Epidermal melanocyte (primary cell): Measurements from ENCODE around the gene FOXC1.

ENCODE experiments used
- DNase-seq: peaks from one replicate; pipeline ENCODE4 v3.0.0; 2011; ENCODE audit warnings: low spot score; ENCODE audit not compliant: insufficient read length

The FOXC1 gene

GRCh38 chr6:1640476-1640875, 30.8 kb downstream of the FOXC1 start:
- DNase-seq: no peak

GRCh38 chr6:1641343-1641885, 31.7 kb downstream of the FOXC1 start:
- no peak for DNase-seq

GRCh38 chr6:1643111-1643510, 33.4 kb downstream of the FOXC1 start:
- no peak for DNase-seq

GRCh38 chr6:1643830-1644445, 34.2 kb downstream of the FOXC1 start:
- no peak for DNase-seq

- DNase-seq: no peak
Observed at GRCh38 chr6:1644516-1645060, 34.9 kb downstream of the FOXC1 start.

- DNase-seq: no peak
Observed at GRCh38 chr6:1645466-1646185, 35.9 kb downstream of the FOXC1 start.

- no peak for DNase-seq
Observed at GRCh38 chr6:1651362-1651761, 41.6 kb downstream of the FOXC1 start.

- DNase-seq: no peak
Observed at GRCh38 chr6:1652842-1653241, 43.1 kb downstream of the FOXC1 start.

GRCh38 chr6:1654054-1654453, 44.3 kb downstream of the FOXC1 start:
- no peak for DNase-seq

GRCh38 chr6:1657116-1657770, 47.5 kb downstream of the FOXC1 start:
- DNase-seq: no peak

GRCh38 chr6:1657771-1658165, 48.1 kb downstream of the FOXC1 start:
- DNase-seq: no peak

GRCh38 chr6:1658212-1659005, 48.7 kb downstream of the FOXC1 start:
- no peak for DNase-seq

GRCh38 chr6:1659816-1660215, 50.1 kb downstream of the FOXC1 start:
- no peak for DNase-seq

- no peak for DNase-seq
Observed at GRCh38 chr6:1662534-1662933, 52.8 kb downstream of the FOXC1 start.
